Measurements from ENCODE around the gene CNTN1. TPM values are rescaled to one million over a fixed set of nuclear protein-coding genes. Genes with fewer than 3 reads are reported as not detected.

Gene CNTN1
- under 1 TPM; 0.44 to 0.68 TPM for total RNA-seq
- long read RNA-seq = 0 reads

DNA sequence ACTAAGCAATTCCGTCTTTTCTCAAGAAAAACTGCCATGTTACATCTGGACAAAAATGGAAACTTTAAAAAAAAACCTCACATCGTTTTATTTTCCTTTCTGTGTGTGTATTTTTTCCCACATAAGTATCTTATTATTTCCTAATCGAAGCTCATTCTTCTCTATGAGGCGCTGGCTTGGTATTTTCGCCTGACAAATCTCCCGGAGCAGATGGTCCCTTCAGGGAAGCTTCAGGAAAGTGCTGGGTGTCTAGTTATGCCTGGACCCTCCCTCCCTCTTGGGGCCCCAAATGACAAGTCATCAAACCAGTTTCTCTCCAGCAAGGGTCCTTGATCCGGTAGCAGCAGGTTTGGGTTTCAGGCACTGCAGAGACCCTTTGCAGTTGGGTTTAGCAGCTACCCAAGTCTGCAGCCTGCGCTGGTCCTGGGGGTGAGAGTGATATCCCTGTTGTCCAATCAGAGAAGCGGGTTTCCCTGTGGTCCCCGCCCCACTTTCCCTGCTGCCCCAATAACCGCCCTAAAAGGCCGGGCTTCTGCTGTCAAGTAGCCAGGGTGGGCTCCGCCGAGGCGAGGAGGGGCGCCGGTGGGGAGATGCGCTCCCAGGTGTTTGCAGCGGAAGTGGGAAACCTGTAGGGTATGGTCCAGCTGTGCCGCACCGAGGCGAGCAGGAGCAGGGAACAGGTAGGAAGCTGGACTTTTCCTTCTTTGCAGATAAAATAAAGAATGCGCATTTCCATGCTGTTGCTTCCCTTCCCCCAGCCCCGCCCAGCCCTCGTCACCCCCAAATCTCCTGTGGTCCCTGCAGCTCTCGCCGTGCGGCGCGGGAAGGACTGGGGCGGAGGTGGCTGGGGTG, at the start of gene CNTN1:
Gene CNTN1 (plus strand): TSS at position 527 of the 852 bp plus-strand sequence.
- peak; percentile 73 to 93 for ATAC-seq
- DNase-seq = peak; percentile 27
- intact Hi-C loops (cut with DNase I) = no loop called here

DNA sequence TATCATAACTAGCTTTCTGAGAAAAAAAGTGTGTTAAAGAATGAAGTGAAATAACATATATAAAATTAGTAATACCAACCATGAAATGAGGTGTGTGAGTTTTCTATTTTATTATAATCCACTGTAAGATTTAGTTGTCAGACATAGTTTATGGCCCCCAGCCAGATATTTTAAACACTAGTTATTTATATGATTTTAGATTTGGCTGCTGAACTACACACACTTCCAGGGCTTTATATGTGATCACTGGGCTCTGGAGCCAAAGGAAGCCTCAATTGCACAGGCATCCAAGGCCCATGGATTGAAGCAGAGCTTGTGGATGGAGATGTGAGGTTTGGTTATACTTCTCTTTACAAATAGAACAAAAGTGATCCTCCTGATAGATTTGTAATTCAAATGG, 48.7 kb upstream of the CNTN1 start:
- intact Hi-C loops (cut with DNase I) = no loop called here
- ATAC-seq (no peak), DNase-seq (no peak)

DNA sequence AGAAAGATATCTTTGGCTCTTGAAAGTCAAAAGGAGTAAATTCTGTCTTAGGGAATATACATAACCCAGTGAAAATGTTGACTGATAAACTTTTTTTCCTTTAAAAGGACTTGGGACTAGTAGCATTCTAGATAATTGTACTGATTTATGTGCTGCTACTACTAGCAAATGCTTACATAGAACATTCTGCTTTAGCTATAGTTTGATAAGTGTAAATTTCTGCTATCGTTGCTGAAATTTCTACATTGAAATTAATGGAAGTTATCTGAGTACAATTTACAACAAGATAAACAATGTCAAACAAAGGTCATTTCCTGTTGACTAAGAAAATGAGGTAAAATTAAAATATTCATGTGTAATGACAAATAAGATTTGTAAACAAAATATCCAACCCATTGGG, 48.3 kb upstream of the CNTN1 start:
- no peak for DNase-seq
- intact Hi-C loops (cut with DNase I) = no loop called here

DNA sequence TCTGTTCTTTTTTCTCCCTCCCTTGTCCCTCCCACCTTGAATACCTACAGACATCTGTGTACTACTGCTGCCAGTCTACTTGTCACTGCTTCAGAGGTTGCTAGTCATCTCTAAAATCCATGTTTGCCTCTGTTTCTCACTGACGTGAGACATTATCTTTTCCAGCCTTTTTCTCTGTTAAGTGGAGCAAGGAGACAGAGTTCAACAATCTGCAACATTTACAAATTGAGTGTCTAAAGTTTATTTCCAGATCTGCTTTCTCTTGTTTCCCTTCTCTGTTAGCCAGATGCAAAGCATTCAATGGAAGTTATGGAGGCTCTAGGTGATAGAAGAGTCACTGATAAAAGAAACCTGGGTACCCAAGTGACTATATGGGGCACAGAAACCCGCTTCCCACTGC, 47.5 kb upstream of the CNTN1 start:
- DNase-seq = no peak

More for the DNA sequence above, 48.3 kb upstream of the CNTN1 start:
- no peak for ATAC-seq

DNA sequence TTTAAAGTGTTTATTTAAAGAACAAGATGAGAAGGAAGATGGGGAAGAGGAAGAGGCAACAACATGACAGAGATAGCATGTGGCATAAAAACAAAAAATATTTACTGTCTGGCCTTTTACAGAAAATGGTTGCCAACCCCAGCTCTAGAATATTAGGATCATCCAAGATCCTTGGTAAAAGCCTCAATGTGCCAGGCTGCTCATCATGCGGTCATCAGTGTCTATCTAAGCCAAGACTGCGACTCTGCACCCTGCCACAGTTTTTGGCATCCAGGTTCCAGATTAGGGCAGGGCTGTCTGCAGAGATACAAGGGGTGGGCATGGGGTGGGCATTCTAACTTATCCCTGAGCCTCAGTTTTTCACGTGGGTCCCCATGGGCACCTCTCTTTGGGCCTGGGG, 46.9 kb upstream of the CNTN1 start:
- DNase-seq (no peak), ATAC-seq (no peak)
- intact Hi-C loops (cut with DNase I) = no loop called here

More for the DNA sequence above, 47.5 kb upstream of the CNTN1 start:
- no peak for ATAC-seq
- intact Hi-C loops (cut with DNase I) = no loop called here

DNA sequence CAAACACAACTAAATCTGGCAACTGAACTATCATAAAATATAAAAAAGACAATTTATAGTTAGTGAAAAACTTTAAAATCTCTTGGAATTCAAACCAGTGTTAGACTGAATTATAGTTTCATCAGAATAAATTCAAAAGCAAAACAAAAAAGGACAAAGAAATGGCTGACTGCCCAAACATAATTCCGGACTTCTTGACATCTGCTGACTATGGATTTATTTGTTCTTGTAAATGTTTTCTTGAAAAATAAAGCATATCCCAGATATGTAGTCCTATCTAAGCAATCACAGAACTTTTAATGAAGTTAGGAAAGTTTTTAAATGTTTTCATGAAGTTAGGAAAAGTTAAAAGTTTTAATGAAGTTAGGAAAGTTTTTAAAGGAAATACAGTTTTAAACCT, 45.8 kb upstream of the CNTN1 start:
- intact Hi-C loops (cut with DNase I) = no loop called here
- ATAC-seq = no peak
- no peak for DNase-seq

DNA sequence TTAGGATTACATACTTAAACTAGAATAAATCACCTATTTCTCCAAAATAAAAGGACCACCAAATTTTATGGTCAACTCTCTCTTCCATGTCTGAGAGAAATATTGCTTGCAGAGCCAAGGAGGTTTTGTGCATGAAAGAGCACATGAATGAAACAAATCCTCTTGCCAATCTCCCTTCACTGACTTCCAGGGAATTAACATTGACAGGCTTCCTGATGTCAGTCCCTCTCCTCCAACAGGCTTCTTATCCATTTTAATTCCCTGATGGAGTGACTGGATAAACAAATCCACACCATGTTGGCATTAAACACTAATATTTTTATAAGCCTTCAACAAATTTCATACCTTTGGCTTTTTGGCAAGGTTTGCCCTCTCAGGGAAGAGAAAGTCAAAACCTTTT, 45.3 kb upstream of the CNTN1 start:
- no peak for DNase-seq
- no peak for ATAC-seq
- intact Hi-C loops (cut with DNase I) = no loop called here

DNA sequence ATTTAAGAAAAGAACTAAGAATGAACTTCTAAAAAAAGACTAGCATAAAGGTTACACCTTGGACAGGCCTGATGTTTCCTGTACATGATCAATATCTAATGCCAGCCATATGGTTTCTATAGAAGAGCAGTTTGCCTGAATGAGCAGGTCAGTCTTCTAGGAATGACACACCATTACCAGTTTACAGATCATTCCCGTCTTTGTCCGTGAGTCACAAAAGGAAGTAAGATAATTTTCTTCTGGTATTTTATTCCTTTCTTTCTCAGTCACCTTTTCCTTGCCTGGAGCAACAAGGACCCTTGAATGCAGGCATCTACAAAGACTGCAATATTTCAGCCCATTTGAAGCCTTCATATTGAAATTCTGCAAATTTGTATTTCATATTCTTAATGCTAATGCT, 44.6 kb upstream of the CNTN1 start:
- intact Hi-C loops (cut with DNase I) = no loop called here
- DNase-seq (no peak), ATAC-seq (no peak)

DNA sequence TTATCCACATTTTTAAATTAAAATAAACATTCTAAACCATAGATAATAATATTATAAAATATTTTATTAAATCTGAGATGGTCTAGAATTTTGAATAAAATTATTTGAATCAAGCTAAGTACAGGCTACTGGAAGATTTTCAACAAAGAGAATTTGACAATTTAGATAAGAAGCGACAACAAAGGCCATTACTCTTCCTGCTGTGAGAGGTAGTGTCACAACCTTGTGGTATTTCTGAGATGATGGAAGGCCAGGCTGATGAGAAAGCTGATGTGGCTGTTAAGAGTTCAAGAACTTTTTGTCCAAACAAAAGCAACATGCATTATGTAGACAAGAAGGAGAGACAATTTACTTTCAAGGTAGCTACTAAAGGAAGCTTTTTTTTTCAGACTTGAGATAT, 43.7 kb upstream of the CNTN1 start:
- intact Hi-C loops (cut with DNase I) = no loop called here
- ATAC-seq (no peak), DNase-seq (no peak)

DNA sequence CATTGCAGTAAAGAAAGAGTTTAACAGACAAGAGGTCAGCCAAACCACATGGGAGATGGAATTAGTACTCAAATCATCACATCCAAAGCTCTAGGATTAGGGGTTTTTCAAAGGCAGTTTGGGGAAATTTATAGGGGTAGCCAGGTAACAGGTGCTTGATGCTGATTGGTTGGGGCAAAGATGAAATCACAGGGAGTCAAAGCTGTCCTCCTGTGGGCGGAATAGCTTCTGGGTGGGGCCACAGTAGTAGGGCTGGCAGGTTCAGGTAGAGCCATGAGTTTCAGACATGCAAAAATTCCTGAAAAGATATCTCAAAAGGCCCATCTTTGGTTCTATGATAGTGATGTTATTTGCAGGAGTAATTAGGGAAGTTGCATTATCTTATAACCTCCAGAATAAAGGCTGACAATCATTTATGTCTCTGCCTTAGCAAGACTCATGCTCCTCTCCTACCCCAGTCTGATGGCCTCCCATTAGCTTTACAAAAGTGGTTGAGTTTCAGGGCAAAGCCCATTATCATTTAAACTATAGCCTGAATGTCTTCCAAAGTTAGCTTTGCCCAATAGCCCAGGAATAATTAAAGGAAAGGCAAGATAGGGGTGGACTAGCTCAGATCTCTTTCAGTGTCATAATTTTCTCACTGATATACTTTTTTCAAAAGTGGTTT, 42.1 kb upstream of the CNTN1 start:
- ATAC-seq (no peak), DNase-seq (no peak)
- intact Hi-C loops (cut with DNase I) = no loop called here

DNA sequence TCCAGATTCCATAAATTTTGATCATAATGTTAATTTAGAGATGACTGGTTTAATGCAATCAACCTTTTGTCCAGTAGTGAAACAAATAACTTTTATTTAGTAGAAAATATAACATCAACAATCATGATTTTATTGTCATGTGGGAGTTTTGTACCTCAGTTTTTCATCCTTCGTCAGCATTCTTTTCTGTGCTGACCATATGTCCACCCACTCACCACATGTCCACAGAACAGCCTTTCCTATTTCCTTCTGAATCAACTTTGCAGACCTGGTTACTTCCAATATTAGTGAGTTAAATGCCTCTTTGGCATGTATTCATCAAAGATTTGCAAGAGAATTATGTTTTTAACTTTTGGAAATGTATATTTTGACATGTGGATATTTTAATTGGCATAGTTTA, 36.8 kb upstream of the CNTN1 start:
- ATAC-seq = no peak

DNA sequence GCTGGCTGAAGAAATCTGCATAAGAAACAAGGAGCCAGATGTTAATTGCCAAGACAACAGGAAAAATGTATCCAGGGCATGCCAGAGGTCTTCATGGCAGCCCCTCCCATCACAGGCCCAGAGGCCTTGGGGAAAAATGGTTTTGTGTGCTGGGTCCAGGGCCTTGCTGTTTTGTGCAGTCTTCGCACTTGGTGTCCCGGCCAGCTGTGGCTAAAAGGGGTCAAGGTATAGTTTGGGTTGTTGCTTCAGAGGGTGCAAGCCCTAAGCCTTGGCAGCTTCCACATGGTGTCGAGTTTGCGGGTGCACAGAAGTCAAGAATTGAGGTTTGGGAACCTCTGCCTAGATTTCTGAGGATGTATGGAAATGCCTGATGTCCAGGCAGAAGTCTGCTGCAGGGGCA, 29.9 kb upstream of the CNTN1 start:
- DNase-seq (no peak), ATAC-seq (no peak)
- intact Hi-C loops (cut with DNase I) = no loop called here

More for the DNA sequence above, 36.8 kb upstream of the CNTN1 start:
- no peak for DNase-seq
- intact Hi-C loops (cut with DNase I) = no loop called here

DNA sequence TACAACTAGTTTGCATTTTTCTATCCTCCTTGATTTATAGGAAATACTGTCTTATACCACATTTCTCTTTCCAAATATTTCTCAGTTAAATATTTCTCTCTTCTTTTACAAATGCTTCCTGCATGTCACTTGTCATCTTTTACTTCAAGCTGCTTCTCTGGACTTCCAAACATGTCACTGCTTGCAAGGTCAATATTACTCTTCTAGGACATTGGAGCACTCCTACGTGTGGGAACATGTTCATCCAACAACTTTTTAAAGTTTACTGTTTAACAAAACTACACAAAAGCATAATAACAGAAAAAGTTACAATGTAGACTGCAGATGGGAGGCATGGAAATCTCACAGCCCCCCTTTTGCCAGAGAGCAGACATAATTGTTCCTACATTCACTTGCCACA, 28.5 kb upstream of the CNTN1 start:
- no peak for DNase-seq
- no peak for ATAC-seq
- intact Hi-C loops (cut with DNase I) = no loop called here

DNA sequence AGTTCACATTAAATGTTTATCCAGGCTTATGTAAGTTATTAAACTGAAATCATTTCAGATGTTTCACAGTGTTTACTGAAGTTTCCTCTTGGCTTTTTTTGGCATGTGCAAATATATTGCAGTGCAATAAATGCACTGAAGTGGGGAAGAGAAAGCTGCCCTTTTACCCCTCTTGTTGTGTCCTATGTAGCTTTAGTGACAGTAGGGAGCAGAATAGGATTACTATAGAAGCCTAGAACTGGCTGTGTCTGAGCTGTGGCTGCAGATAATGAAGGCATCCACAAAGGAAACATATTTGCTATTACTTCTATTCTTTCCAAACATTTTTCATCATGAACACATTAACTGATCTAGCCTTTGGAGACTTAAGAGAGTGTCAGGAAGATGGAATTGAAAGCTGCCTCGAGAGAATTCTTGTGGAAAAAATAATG, 24.1 kb upstream of the CNTN1 start:
- ATAC-seq = no peak
- DNase-seq = no peak
- intact Hi-C loops (cut with DNase I) = no loop called here

DNA sequence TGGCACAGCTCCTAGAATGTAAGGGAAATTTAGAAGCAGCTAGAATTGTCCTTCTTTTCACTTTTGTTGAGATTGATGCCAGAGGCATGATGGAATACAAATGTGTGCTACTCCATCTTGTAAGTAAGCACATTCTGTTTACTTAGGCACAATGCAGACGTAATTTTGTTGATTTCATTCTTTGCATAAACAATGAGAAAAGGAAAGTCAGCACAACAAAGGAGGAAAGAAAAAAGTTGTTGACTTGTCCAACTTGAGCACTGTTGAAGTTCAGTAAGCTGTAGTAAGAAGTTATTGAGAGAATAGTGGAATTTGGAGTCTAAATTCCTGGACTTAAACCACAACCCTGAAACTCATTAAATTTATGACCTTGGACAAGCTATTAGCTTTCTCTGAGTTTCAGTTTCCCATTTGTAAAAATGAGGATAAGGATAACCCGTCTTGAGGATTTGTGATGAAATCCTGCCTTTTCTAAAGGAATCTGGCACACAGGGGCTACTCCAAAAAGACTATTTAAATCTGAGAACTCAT, 19.4 kb upstream of the CNTN1 start:
- DNase-seq (no peak), ATAC-seq (no peak)
- intact Hi-C loops (cut with DNase I) = no loop called here

DNA sequence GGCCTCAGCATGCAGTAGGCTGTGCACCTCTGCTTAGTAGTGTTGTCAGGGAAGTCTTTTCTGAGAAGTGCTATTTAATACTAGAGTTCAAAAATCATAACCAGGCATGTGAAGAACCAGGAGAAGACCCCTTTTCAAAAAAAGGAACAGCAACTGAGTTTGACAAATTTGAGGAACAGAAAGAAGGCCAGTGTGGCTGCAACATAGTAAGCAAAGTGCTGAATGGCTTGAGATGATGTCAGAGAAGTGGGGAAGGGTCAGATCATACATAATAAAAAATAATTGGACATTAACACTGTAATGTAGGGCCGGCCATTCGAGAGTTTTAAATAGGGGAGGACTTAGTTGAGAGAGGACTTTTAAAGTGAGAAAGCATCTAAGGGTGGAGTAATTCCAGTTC, 11.1 kb upstream of the CNTN1 start:
- intact Hi-C loops (cut with DNase I) = no loop called here
- ATAC-seq = no peak
- DNase-seq = no peak

DNA sequence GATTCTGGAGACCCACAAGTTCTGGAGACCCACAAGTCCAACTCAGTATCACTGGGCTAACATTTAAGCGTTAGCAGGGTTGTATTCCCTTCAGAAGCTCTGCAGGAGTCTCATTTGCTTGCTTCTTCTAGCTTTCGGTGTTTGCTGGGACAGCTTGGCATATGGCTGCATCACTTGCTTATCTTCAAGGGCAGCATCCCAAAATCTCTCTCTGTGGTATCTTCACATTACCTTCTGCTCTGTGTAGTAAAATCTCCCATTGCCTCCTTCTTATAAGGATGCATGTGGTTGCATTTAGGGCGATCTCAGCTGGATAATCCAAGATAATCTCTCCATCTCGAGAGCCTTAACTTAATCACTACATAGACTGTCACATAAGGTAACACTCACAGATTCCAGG, 7.3 kb upstream of the CNTN1 start:
- no peak for DNase-seq
- intact Hi-C loops (cut with DNase I) = no loop called here
- no peak for ATAC-seq

DNA sequence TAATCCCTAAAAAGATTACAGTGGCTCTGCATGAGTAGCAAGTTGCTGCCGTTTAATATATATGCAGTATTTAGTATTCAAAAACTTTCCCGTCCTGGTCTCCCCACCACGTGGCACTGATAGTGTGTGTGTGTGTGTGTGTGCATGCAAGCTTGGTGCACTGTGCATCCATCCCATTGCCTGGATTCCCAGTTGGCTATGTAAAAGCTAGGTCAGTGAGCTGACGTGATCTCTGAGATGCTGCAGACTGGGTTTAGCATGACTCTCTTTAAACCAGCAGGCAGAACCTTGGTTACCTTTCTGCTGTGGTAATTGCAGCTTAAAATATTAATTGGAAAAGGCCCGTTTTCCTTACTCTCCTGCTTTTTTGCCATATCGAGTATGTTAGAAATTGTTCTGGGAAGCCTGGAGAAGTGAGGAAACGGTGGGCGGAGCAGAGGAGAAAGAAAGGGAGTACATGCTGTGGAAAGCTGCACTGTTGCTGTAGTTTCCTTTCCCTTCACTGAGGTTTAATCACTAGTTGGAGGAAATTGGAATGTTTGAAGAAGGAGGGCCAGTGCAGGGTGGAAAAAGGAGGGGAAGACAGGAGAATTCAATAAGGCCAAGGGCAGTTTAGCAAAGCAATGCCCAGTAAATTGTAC, 4.0 kb upstream of the CNTN1 start:
- DNase-seq = no peak
- ATAC-seq = no peak
- intact Hi-C loops (cut with DNase I) = no loop called here

DNA sequence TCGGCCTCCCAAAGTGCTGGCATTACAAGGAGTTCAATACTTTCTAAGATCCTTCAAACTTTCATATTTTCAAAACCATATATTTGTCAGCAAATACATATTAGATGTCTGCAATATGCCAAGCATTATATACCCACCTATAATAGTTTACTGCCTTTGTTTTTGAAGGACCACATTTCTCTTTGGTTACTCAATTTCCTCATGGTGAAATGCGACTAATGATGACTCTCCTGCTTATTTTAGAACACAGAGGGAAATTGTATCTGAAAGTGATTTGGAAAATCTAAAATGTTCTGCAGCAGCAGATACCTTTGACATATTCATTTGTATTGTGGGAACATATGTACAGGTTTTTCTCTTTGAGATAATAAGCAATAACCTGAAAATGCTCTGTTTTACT, 2.7 kb upstream of the CNTN1 start:
- no peak for DNase-seq
- intact Hi-C loops (cut with DNase I) = no loop called here
- no peak for ATAC-seq

DNA sequence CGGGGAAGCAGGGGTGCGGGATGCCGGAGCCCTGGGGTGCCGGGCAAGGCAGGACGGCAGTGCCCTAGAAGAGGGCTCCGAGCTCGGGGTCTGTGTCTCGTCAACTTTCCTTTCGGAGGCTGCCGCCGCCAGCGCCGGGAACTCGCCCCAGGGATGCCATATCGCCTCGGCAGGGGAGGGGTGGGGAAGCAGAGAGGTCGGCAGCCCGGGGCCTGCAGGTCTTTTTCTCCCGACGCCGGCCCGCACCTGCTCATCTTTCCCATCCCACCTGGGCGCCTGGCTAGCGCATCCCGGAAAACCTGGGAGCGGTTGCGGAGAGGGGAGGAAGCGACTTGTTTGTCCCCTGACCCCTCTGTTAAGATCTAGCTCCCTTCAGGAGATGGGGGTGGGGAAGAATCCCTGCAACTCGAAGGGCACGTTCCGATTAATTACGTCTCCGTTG, 547 bp downstream of the CNTN1 start:
- ATAC-seq (peak; percentile 44 to 47), DNase-seq (no peak)
- intact Hi-C loops (cut with DNase I) = no loop called here

Measured in left cardiac atrium (tissue), 4 donors.